ENCODE results near the gene TLX2. TPM values are rescaled to one million over a fixed set of nuclear protein-coding genes. Genes with fewer than 3 reads are reported as not detected.

TLX2 gene
- total and polyA plus RNA-seq, 2 of the 13 experiments (the other 11 are each of a cell fraction or from before 2014, with no cell fraction given), result 0.05 to 0.20 TPM

DNA sequence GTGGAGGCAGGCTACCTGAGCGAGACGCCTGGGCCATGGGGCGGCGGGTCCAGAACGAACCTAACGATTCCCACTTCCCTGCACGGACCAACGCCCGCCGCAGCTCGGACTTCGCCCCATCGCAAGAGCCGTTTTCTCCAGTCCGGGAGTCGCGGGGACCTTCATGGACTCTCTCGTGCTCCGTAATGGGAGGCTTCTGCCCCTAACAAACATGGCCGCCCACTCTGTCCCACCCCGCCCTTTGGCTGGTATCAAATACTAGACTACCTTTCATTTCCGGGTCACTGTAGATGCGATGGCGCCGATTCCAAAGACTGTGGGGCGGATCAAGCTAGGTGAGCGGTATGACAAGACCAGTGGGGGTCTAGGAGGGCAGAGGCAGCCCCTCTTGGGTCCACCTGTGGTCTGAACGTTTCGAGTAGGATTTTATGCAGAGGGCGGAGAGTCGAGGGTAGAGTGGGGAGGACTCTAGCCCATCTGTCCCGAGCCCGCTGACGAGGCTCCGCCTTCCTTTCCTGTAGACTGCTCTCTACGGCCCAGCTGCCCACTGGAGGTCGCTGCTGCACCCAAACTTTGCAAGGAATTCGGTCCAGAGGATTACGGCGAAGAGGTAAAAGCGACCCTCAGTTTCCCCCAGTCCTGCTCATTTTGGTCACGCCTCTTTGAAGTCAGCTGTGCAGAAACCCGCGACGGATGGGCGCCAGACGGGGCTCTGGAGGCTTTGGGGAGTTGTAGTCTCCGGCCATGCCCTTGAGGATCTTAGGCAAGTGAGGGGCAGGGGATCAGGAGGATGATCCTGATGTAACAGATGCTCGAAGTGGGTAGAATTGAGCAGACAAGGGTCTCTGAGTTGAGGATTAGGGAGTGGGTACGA is 31.2 kb upstream of the TLX2 start, which contains the start of the genes CCDC142 and TTC31:
Gene CCDC142 (minus strand): TSS at position 198 of the 874 bp plus-strand sequence. CDS start 161 bp downstream, at position 37.
Gene TTC31 (plus strand): TSS at position 281 of the 874 bp plus-strand sequence. CDS start 15 bp downstream, at position 296.
- CTCF ChIA-PET (ENCODE audit: low intra/inter-chr PET ratio, low total read pairs), result interaction anchor here (1.0 to 2.4 kb wide), 7 partner anchors 18 to 104 kb away, joined by 3 to 20 read pairs (median 10); partner anchors contain the start of genes AUP1, HTRA2, INO80B and MOGS
- peaks cover 2 to 10% of the 10 kb centered on the region in 2 experiments; a peak in 4 of 5 replicates for H3K36me3 ChIP-seq (replicated peaks in 1 of 2; ENCODE audit: control insufficient read depth in 1 of 2, insufficient read depth in 2 of 2, low read length in 2 of 2)
- H3K27ac ChIP-seq (ENCODE audit: extremely low read length, insufficient read depth, low read length), result peak within 1 kb of the TSS; percentile 89
- TSS peak; percentile 87 for BruUV-seq (replicated peaks)
- DNase-seq (ENCODE audit: low spot score) (peak; percentile 97), ATAC-seq (peak; percentile 91), FAIRE-seq (peak; percentile 92)
- no peaks in the 10 kb centered on the region for H4K20me1 ChIP-seq (ENCODE audit: insufficient read depth, low read length)
- POLR2A ChIA-PET, result interaction anchor here (0.6 to 20.6 kb wide), 21 partner anchors 10 to 357 kb away, joined by 3 to 795 read pairs (median 11); partner anchors contain the start of genes AUP1, C2orf81, DQX1 and HTRA2
- in situ Hi-C loops (cut with HindIII; ENCODE audit: extremely low pct_ligation_motif_present, low pct_unique_long_range_greater_than_20kb), result loop anchor here (5.0 kb wide), 1 partner anchor 99 kb away; no protein-coding TSS in a partner anchor
- peak within 1 kb of the TSS; percentile 78 for H3K4me2 ChIP-seq (ENCODE audit: low read depth, low read length)
- no peaks in the 10 kb centered on the region for H3K9me3 ChIP-seq (ENCODE audit: low read length)
- peaks cover 45% of the 10 kb centered on the region for H3K79me2 ChIP-seq (ENCODE audit: insufficient read depth, low read length)
- H3K4me3 ChIP-seq (replicated peaks in 1 of 3; ENCODE audit: insufficient read depth in 1 of 3, low read depth in 2 of 3, low read length in 3 of 3), result peak within 1 kb of the TSS; percentile 82 to 87 (median 83)
- peak within 1 kb of the TSS; percentile 85 for H2AFZ ChIP-seq (ENCODE audit: low read length)
- no peaks in the 10 kb centered on the region; a peak in 1 of 5 replicates for H3K27me3 ChIP-seq (ENCODE audit: control insufficient read depth in 1 of 2, insufficient read depth in 2 of 2, low read length in 2 of 2)
- H3K9ac ChIP-seq (ENCODE audit: insufficient read depth, low read depth, low read length), result peak within 1 kb of the TSS; percentile 91
- H3K4me1 ChIP-seq (ENCODE audit: insufficient read depth, low read length), result peaks cover 70% of the 10 kb centered on the region
- under 1% methylated on average over 32 of the region's 50 CpGs for WGBS (ENCODE audit: low lambda C conversion rate)
- intact Hi-C loops (cut with micrococcal nuclease; ENCODE audit: unreplicated experiment), result loop anchor here (1.0 kb wide), 5 partner anchors 19 to 104 kb away; partner anchors contain the start of genes AUP1, HTRA2 and PCGF1
- peak; percentile 56; the same call in 1 of the 2 replicates for TF ChIP-seq NR2F2 (IDR thresholded peaks at IDR 0.05; ENCODE audit: borderline replicate concordance, low read depth)
- TF ChIP-seq ZNF607 (CRISPR knock-in tag; IDR thresholded peaks at IDR 0.05; ENCODE audit: borderline replicate concordance), result peak; percentile 36; the same call in 1 of the 2 replicates
- TF ChIP-seq, protein P1, sequence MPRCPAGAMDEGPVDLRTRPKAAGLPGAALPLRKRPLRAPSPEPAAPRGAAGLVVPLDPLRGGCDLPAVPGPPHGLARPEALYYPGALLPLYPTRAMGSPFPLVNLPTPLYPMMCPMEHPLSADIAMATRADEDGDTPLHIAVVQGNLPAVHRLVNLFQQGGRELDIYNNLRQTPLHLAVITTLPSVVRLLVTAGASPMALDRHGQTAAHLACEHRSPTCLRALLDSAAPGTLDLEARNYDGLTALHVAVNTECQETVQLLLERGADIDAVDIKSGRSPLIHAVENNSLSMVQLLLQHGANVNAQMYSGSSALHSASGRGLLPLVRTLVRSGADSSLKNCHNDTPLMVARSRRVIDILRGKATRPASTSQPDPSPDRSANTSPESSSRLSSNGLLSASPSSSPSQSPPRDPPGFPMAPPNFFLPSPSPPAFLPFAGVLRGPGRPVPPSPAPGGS (CRISPR knock-in tag; IDR thresholded peaks at IDR 0.05), result no peak; the same call in 1 of the 2 replicates
- TF ChIP-seq, protein P2, sequence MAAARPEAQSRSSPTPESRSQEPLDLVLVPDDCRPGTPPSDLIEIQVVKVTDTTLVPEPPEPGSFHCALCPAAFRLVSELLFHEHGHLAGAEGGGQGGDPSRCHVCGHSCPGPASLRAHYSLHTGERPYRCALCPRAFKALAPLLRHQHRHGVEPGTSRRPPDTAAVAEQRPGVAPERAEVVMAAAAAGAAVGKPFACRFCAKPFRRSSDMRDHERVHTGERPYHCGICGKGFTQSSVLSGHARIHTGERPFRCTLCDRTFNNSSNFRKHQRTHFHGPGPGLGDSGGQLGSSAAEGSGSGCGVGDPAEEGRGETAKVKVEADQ (CRISPR knock-in tag; IDR thresholded peaks at IDR 0.05; ENCODE audit: borderline replicate concordance), result no peak; the same call in 1 of the 2 replicates
- TF ChIP-seq, protein P3, sequence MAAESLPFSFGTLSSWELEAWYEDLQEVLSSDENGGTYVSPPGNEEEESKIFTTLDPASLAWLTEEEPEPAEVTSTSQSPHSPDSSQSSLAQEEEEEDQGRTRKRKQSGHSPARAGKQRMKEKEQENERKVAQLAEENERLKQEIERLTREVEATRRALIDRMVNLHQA (CRISPR knock-in tag; IDR thresholded peaks at IDR 0.05), result no peak
- peak; percentile 38; the same call in 1 of the 2 replicates for TF ChIP-seq ZNF652 (CRISPR knock-in tag; IDR thresholded peaks at IDR 0.05; ENCODE audit: borderline replicate concordance, low read depth)
- TF ChIP-seq ZSCAN30 (CRISPR knock-in tag; IDR thresholded peaks at IDR 0.05), result no peak
- TF ChIP-seq ZNF543 (CRISPR knock-in tag; IDR thresholded peaks at IDR 0.05), result 0 out of 2 replicates have a peak, but pooled peaks have one; percentile 85
- TF ChIP-seq, protein P4, sequence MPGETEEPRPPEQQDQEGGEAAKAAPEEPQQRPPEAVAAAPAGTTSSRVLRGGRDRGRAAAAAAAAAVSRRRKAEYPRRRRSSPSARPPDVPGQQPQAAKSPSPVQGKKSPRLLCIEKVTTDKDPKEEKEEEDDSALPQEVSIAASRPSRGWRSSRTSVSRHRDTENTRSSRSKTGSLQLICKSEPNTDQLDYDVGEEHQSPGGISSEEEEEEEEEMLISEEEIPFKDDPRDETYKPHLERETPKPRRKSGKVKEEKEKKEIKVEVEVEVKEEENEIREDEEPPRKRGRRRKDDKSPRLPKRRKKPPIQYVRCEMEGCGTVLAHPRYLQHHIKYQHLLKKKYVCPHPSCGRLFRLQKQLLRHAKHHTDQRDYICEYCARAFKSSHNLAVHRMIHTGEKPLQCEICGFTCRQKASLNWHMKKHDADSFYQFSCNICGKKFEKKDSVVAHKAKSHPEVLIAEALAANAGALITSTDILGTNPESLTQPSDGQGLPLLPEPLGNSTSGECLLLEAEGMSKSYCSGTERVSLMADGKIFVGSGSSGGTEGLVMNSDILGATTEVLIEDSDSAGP (CRISPR knock-in tag; IDR thresholded peaks at IDR 0.05; ENCODE audit: borderline replicate concordance), result peak; percentile 92
- 0 out of 2 replicates have a peak, but pooled peaks have one; percentile 10 for TF ChIP-seq NFIB (CRISPR knock-in tag; IDR thresholded peaks at IDR 0.05; ENCODE audit: borderline replicate concordance)
- no peak for TF ChIP-seq ZNF720 (CRISPR knock-in tag; IDR thresholded peaks at IDR 0.05)
- TF ChIP-seq ZNF230 (CRISPR knock-in tag; IDR thresholded peaks at IDR 0.05), result peak; percentile 84; the same call in 1 of the 2 replicates
- TF ChIP-seq ZNF333 (CRISPR knock-in tag; IDR thresholded peaks at IDR 0.05; ENCODE audit: borderline replicate concordance), result peak; percentile 30; the same call in 1 of the 2 replicates
- TF ChIP-seq TMF1 (CRISPR knock-in tag; IDR thresholded peaks at IDR 0.05; ENCODE audit: low read depth), result no peak; the same call in none of the 2 replicates
- TF ChIP-seq, protein P5, sequence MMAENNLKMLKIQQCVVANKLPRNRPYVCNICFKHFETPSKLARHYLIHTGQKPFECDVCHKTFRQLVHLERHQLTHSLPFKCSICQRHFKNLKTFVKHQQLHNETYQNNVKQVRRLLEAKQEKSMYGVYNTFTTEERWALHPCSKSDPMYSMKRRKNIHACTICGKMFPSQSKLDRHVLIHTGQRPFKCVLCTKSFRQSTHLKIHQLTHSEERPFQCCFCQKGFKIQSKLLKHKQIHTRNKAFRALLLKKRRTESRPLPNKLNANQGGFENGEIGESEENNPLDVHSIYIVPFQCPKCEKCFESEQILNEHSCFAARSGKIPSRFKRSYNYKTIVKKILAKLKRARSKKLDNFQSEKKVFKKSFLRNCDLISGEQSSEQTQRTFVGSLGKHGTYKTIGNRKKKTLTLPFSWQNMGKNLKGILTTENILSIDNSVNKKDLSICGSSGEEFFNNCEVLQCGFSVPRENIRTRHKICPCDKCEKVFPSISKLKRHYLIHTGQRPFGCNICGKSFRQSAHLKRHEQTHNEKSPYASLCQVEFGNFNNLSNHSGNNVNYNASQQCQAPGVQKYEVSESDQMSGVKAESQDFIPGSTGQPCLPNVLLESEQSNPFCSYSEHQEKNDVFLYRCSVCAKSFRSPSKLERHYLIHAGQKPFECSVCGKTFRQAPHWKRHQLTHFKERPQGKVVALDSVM (CRISPR knock-in tag; IDR thresholded peaks at IDR 0.05), result peak; percentile 31; the same call in 1 of the 2 replicates

Measured in HepG2 (cell line).